ENCODE data around the gene MYO1E.

MYO1E gene

GRCh38 chr15:59276225-59277178, 96.2 kb downstream of the MYO1E start:
- no peak for DNase-seq (ENCODE audit: extremely low read depth, insufficient read length)
- H3K4me3 ChIP-seq (replicated peaks; ENCODE audit: low read depth, low read length) = no peak overlapping the region
- no peak for TF ChIP-seq CTCF (IDR thresholded peaks at IDR 0.05; ENCODE audit: insufficient read depth, low read length, poor library complexity, severe bottlenecking)
- peaks cover 2% of the 10 kb centered on the region; the same call in 1 of the 2 replicates for H3K36me3 ChIP-seq (ENCODE audit: control insufficient read depth, insufficient read depth, low read length)
- H3K27me3 ChIP-seq (replicated peaks; ENCODE audit: control insufficient read depth, insufficient read depth, low read length) = no peaks in the 10 kb centered on the region

GRCh38 chr15:59274126-59274970, 98.3 kb downstream of the MYO1E start:
- no peak for DNase-seq (ENCODE audit: extremely low read depth, insufficient read length)

GRCh38 chr15:59273234-59273633, 99.4 kb downstream of the MYO1E start:
- peaks cover 6% of the 10 kb centered on the region; the same call in 1 of the 2 replicates for H3K36me3 ChIP-seq (ENCODE audit: control insufficient read depth, insufficient read depth, low read length)
- no peak for DNase-seq (ENCODE audit: extremely low read depth, insufficient read length)
- no peaks in the 10 kb centered on the region for H3K27me3 ChIP-seq (replicated peaks; ENCODE audit: control insufficient read depth, insufficient read depth, low read length)
- H3K4me3 ChIP-seq (replicated peaks; ENCODE audit: low read depth, low read length) = no peak overlapping the region
- no peak for TF ChIP-seq CTCF (IDR thresholded peaks at IDR 0.05; ENCODE audit: insufficient read depth, low read length, poor library complexity, severe bottlenecking)

More at GRCh38 chr15:59274126-59274970, 98.3 kb downstream of the MYO1E start:
- Histone ChIP-seq H3K4me3 (replicated peaks; ENCODE audit: low read depth, low read length) (no peak overlapping the region), H3K36me3 (ENCODE audit: control insufficient read depth, insufficient read depth, low read length) (peaks cover 4% of the 10 kb centered on the region; the same call in 1 of the 2 replicates), H3K27me3 (replicated peaks; ENCODE audit: control insufficient read depth, insufficient read depth, low read length) (no peaks in the 10 kb centered on the region)
- no peak for TF ChIP-seq CTCF (IDR thresholded peaks at IDR 0.05; ENCODE audit: insufficient read depth, low read length, poor library complexity, severe bottlenecking)

GRCh38 chr15:59271595-59272201, 101.0 kb downstream of the MYO1E start:
- H3K36me3 ChIP-seq (ENCODE audit: control insufficient read depth, insufficient read depth, low read length) = peaks cover 6% of the 10 kb centered on the region; the same call in 1 of the 2 replicates
- DNase-seq (ENCODE audit: extremely low read depth, insufficient read length) = no peak

More at GRCh38 chr15:59271595-59272201, 101.0 kb downstream of the MYO1E start:
- no peak overlapping the region for H3K4me3 ChIP-seq (replicated peaks; ENCODE audit: low read depth, low read length)
- no peak for TF ChIP-seq CTCF (IDR thresholded peaks at IDR 0.05; ENCODE audit: insufficient read depth, low read length, poor library complexity, severe bottlenecking)
- no peaks in the 10 kb centered on the region for H3K27me3 ChIP-seq (replicated peaks; ENCODE audit: control insufficient read depth, insufficient read depth, low read length)
